ENCODE measurements around the gene PHACTR1.

PHACTR1 gene

DNA sequence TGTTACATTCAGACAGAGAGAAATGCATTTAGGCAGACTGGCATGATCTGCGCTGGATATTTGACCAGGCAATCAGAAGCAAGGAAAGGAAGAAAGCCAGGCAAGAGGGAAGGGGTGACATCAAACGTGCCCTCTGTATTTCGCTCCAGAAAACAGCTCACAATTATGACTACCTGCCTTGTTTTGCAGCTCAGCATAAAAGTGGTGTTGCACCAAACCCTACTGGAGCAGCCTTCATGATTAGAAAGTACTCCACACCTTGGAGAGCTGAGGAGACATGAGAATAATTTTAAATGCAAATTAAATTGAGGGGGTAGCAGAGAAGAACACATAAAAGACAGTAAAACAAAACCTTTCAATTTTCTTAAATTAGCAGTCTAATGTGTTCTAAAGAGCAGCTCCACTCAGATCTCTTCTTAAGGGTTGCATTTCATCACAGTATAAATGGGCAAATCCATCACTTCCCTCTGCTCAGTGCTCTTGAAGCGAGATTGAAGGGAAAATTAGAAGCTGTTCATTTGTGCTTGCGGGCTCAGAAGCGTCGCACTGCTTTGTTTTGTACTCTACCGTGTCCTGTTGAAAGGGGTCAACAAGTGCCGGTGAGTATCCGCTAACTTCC lies at the start of gene PHACTR1:
Gene PHACTR1 (plus strand): TSS at position 470 of the 619 bp plus-strand sequence.
- Histone ChIP-seq H3K4me2 (no peak within 1 kb of the TSS), H3K4me1 (no peaks in the 10 kb centered on the region), H3K36me3 (no peaks in the 10 kb centered on the region), H3K27me3 (no peaks in the 10 kb centered on the region), H3K27ac (no peak within 1 kb of the TSS), H3K4me3 (no peak within 1 kb of the TSS), H4K20me1 (no peaks in the 10 kb centered on the region), H3K9me3 (replicated peaks in 1 of 11) (no peaks in the 10 kb centered on the region), H3K9ac (no peak within 1 kb of the TSS)
- no peak for TF ChIP-seq Cebpa-rat (IDR thresholded peaks at IDR 0.05)

DNA sequence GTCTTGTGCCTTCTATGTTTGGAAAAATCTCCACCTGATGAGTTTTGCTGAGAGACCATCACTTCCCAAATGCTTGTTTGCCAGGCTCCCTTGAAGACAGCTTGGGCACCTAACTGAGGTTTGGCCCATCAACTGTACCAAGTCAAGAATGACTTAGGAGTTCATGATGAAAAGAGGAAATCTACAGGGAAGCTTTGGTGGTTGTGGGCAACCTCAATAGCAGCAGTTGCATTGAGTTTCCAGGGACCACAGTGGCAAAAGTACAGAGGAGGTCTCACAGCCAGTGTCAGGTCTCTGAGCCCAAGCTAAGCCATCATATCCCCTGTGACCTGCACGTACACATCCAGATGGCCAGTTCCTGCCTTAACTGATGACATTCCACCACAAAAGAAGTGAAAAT lies 49.7 kb upstream of the PHACTR1 start:
- Histone ChIP-seq H3K4me2 (no peak overlapping the region; a peak in 1 of 22 replicates), H3K36me3 (no peaks in the 10 kb centered on the region), H3K9ac (no peak overlapping the region), H3K27ac (no peak overlapping the region), H3K9me3 (replicated peaks in 1 of 11) (no peaks in the 10 kb centered on the region), H3K4me1 (peaks cover 0 to 4% (median 0%) of the 10 kb centered on the region in 10 experiments; a peak in 2 of 20 replicates), H3K4me3 (no peak overlapping the region), H4K20me1 (no peaks in the 10 kb centered on the region), H3K27me3 (no peaks in the 10 kb centered on the region)
- no peak for TF ChIP-seq Cebpa-rat (IDR thresholded peaks at IDR 0.05)

DNA sequence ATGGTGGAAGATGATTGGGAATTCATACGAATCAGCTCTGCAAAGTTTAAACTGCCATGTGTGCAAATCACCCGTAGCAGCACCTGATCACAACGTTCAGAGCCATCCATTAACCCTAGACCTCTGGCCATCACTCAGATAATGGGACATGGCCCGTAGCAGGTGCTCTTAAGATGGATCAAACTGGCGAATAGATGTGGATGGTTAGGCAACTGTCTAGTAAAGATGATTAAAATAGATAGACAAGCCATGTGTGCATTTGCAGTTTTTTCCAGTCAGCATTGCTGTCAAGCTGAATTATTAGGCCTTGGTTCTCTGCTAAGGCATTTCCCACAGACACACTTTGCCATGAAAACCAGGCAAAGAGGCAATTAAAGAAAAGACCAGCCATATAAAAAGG lies 40.6 kb upstream of the PHACTR1 start:
- Histone ChIP-seq H3K36me3 (no peaks in the 10 kb centered on the region), H3K9ac (no peak overlapping the region), H3K27me3 (no peaks in the 10 kb centered on the region), H3K9me3 (replicated peaks in 1 of 11) (no peaks in the 10 kb centered on the region), H4K20me1 (no peaks in the 10 kb centered on the region), H3K27ac (no peak overlapping the region), H3K4me3 (no peak overlapping the region), H3K4me2 (no peak overlapping the region), H3K4me1 (peaks cover 0 to 11% (median 8%) of the 10 kb centered on the region in 10 experiments; a peak in 15 of 20 replicates)
- TF ChIP-seq Cebpa-rat (IDR thresholded peaks at IDR 0.05): no peak

- Histone ChIP-seq H3K36me3 (no peaks in the 10 kb centered on the region), H3K9me3 (replicated peaks in 1 of 11) (no peaks in the 10 kb centered on the region), H4K20me1 (no peaks in the 10 kb centered on the region), H3K27ac (no peak overlapping the region), H3K9ac (no peak overlapping the region), H3K4me2 (no peak overlapping the region), H3K4me3 (no peak overlapping the region), H3K4me1 (no peaks in the 10 kb centered on the region), H3K27me3 (no peaks in the 10 kb centered on the region)
- TF ChIP-seq Cebpa-rat (IDR thresholded peaks at IDR 0.05): no peak
Measured at GRCh38 chr6:12679341-12679740, 37.2 kb upstream of the PHACTR1 start.

DNA sequence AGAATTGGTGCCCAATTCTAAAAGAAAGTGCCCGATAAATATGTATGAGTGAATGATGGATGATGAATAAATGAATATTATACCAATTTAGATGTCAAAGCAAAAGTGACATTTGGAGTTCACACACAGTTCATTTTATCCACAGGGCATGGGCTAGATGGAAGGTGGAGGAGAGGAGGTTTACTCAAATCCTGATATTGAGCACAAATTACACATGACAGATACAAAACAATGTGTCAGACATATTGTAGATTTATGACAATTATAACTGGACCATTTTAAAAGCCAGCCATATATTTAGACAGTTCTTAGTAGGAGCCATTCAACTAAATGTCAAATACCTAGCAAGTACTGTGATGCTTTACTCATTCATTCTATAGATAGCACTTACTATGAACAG lies 23.4 kb upstream of the PHACTR1 start:
- no peak overlapping the region for H3K27ac ChIP-seq
- no peaks in the 10 kb centered on the region for H3K4me1 ChIP-seq
- H4K20me1 ChIP-seq: no peaks in the 10 kb centered on the region
- no peaks in the 10 kb centered on the region for H3K27me3 ChIP-seq
- no peaks in the 10 kb centered on the region for H3K9me3 ChIP-seq (replicated peaks in 1 of 11)
- no peaks in the 10 kb centered on the region for H3K36me3 ChIP-seq
- no peak overlapping the region for H3K4me3 ChIP-seq
- H3K4me2 ChIP-seq: no peak overlapping the region
- no peak overlapping the region for H3K9ac ChIP-seq
- no peak for TF ChIP-seq Cebpa-rat (IDR thresholded peaks at IDR 0.05)

- no peak overlapping the region for H3K4me3 ChIP-seq
- no peaks in the 10 kb centered on the region for H3K36me3 ChIP-seq
- no peak overlapping the region for H3K4me2 ChIP-seq
- no peaks in the 10 kb centered on the region for H4K20me1 ChIP-seq
- H3K9ac ChIP-seq: no peak overlapping the region
- no peaks in the 10 kb centered on the region for H3K9me3 ChIP-seq (replicated peaks in 1 of 11)
- no peak for TF ChIP-seq Cebpa-rat (IDR thresholded peaks at IDR 0.05)
- H3K27me3 ChIP-seq: no peaks in the 10 kb centered on the region
- no peaks in the 10 kb centered on the region for H3K4me1 ChIP-seq
- no peak overlapping the region for H3K27ac ChIP-seq
Measured at GRCh38 chr6:12698298-12698697, 18.3 kb upstream of the PHACTR1 start.

DNA sequence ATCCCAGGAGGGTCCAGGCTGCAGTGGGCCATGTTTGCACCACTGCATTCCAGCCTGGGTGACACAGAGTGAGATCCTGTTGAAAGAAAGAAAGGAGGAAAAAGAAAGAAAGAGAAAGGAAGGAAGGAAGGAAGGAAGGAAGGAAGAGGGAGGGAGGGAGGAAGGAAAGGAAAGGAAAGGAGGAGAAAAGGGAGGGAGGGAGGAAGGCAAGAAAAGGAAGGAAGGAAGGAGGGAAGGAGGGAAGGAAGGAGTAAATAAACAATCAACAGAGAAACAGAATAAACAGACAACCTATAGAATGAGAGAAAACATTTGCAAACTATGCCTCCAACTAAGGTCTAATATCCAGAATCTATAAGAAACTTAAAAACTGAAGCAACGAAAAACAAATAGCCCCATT lies 11.6 kb upstream of the PHACTR1 start:
- Histone ChIP-seq H3K4me3 (no peak overlapping the region), H3K9ac (no peak overlapping the region), H3K4me2 (no peak overlapping the region), H3K36me3 (no peaks in the 10 kb centered on the region), H4K20me1 (no peaks in the 10 kb centered on the region), H3K27ac (no peak overlapping the region), H3K27me3 (no peaks in the 10 kb centered on the region), H3K9me3 (replicated peaks in 1 of 11) (no peaks in the 10 kb centered on the region), H3K4me1 (no peaks in the 10 kb centered on the region)
- no peak for TF ChIP-seq Cebpa-rat (IDR thresholded peaks at IDR 0.05)

DNA sequence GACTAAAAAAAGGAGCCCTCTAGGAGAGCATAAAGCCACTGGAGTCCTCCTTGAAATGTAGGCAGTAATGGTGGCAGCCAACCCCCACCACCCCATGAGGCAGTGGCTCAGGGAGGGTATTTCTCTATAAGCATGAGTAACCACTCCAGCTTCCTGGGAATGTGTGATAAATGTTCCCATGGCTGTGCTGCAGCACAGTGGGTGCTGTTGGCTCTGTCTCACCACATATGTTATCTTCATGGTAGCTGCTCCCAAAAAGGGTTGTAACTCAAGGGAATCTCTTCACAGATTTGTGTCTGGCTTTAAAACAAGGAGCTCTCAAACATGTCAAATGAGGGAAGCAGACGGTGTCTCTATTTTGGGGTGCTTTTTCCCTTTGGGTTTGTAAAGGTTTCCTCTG lies 7.5 kb upstream of the PHACTR1 start:
- Histone ChIP-seq H3K9me3 (replicated peaks in 1 of 11) (no peaks in the 10 kb centered on the region), H3K27ac (no peak overlapping the region), H3K27me3 (no peaks in the 10 kb centered on the region), H3K4me1 (no peaks in the 10 kb centered on the region), H3K36me3 (no peaks in the 10 kb centered on the region), H3K4me2 (no peak overlapping the region), H4K20me1 (no peaks in the 10 kb centered on the region), H3K4me3 (no peak overlapping the region), H3K9ac (no peak overlapping the region)
- no peak for TF ChIP-seq Cebpa-rat (IDR thresholded peaks at IDR 0.05)

DNA sequence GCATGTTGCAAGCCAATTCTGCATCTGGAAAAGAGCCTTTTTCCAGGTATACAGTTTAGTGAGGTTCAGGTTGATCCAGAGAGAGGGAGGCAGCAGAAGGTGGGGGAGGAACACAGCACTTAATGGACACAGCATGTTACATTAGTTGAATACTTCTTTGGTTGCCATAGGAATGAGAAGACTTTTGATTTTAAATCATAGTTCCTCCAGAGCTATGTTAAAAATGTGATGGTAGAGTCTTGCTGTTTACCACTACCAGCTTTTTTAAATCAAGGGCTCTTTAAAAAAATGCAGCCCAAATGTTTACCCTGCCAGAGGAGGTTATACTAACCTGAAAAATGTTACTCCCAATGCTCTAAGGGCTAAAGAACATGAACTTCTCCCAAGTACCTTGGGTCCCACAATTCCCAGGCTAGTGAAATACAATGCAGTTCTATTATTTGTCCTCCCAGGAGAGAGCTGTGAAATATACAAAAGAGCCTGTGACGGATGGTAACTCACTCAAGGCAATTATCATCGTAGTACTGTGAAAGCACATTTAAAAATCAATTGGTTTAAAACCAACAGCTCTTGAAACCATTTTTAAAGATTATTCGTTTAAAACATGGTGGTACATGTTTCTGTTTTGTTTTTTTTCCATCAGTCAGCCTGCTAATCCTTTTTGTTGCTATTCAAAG lies 6.9 kb upstream of the PHACTR1 start:
- Histone ChIP-seq H3K4me1 (no peaks in the 10 kb centered on the region), H3K27me3 (no peaks in the 10 kb centered on the region), H4K20me1 (no peaks in the 10 kb centered on the region), H3K27ac (no peak overlapping the region), H3K4me3 (no peak overlapping the region), H3K36me3 (no peaks in the 10 kb centered on the region), H3K4me2 (no peak overlapping the region), H3K9me3 (replicated peaks in 1 of 11) (no peaks in the 10 kb centered on the region), H3K9ac (no peak overlapping the region)
- TF ChIP-seq Cebpa-rat (IDR thresholded peaks at IDR 0.05): no peak

GRCh38 chr6:12710921-12711320 lies 5.6 kb upstream of the PHACTR1 start:
- H3K4me2 ChIP-seq: no peak overlapping the region
- no peaks in the 10 kb centered on the region for H3K36me3 ChIP-seq
- H4K20me1 ChIP-seq: no peaks in the 10 kb centered on the region
- no peaks in the 10 kb centered on the region for H3K9me3 ChIP-seq (replicated peaks in 1 of 11)
- H3K27me3 ChIP-seq: no peaks in the 10 kb centered on the region
- H3K9ac ChIP-seq: no peak overlapping the region
- H3K27ac ChIP-seq: no peak overlapping the region
- no peaks in the 10 kb centered on the region for H3K4me1 ChIP-seq
- H3K4me3 ChIP-seq: no peak overlapping the region
- no peak for TF ChIP-seq Cebpa-rat (IDR thresholded peaks at IDR 0.05)
